Adrenal gland (tissue), 12 donors: ENCODE data around the gene EFCAB8. TPM values are rescaled to one million over a fixed set of nuclear protein-coding genes. Genes with fewer than 3 reads are reported as not detected.

Experiments used
- DNase-seq, 7 donors: peaks; one replicate each; pipeline ENCODE4 v3.0.0-alpha.2; 2019 to 2020
- H3K27ac ChIP-seq, 5 donors: fragments of 200-600 bp; sonication (generic) in 4 of 5; 1 replicate in 3 of 5; 2 replicates in 2 of 5; pipeline versions ENCODE4 v1.5.1 to v1.8.0; 2016 to 2020; ENCODE audit warnings: mild to moderate bottlenecking in 1 of 5
- H3K27me3 ChIP-seq: fragments of 200-600 bp; 2 replicates; pipeline ENCODE4 v1.8.0; 2021
- H3K36me3 ChIP-seq, 2 donors: fragments of 200-600 bp; replicated peaks in 1 of 2; 1 replicate in 1 of 2; 2 replicates in 1 of 2; pipeline versions ENCODE4 v1.5.1 to v1.8.0; 2018 to 2022
- H3K4me1 ChIP-seq, 2 donors: fragments of 200-600 bp; replicated peaks in 1 of 2; 1 replicate in 1 of 2; 2 replicates in 1 of 2; pipeline versions ENCODE4 v1.5.1 to v1.8.0; 2018 to 2021
- H3K4me3 ChIP-seq, 4 donors: fragments of 200-600 bp; sonication (generic) in 3 of 4; one replicate each; pipeline ENCODE4 v1.5.1; 2016 to 2018
- H3K9me3 ChIP-seq, 3 donors: fragments of 200-600 bp; sonication (generic) in 1 of 3; replicated peaks in 1 of 3; 1 replicate in 2 of 3; 2 replicates in 1 of 3; pipeline versions ENCODE4 v1.5.1 to v1.8.0; 2016 to 2021
- POLR2A ChIP-seq, 2 donors: fragments of 450-650 bp; IDR thresholded peaks; one replicate each; pipeline ENCODE4 v1.6.1; 2017; ENCODE audit warnings: antibody characterized with exemption in 2 of 2, mild to moderate bottlenecking in 2 of 2, moderate library complexity in 1 of 2
- whole genome bisulfite sequencing, 4 donors: extraction: QIAGEN DNeasy Blood & Tissue Kit in 2 of 4; methylation state at CpG; one replicate each; pipeline versions ENCODE4 v1.1.5 to v1.1.7; 2013 to 2017; 5-methylcytosine and 5-hydroxymethylcytosine counted together
- intact Hi-C, 2 donors: fragments of 100-400 bp; cut with DNase I; formaldehyde crosslinking; loops; one replicate each; pipeline versions ENCODE4 v1.14.1 to v1.15.0; 2022 to 2023
- polyA plus RNA-seq, 3 donors: library from polyadenylated mRNA; stranded (reverse); fragments of 200-250 nt in 2 of 3; fragments of 350-450 nt in 1 of 3; fragmentation: Illumina TruSeq in 1 of 3; extraction: RNeasy Lipid Tissue Mini Kit (QIAGEN cat#74804) in 1 of 3; gene quantifications; one replicate each; pipeline ENCODE4 v1.2.3, GENCODE V29; 2013 to 2014
- total RNA-seq, 9 donors: library from RNA; depleted of rRNA in 4 of 9; stranded (reverse); fragments of >200 nt in 4 of 9; fragments of 120-200 nt in 1 of 9; fragmentation: NEBNext Ultra II Directional in 1 of 9; extraction: Animal tissue kit (Norgen Biotek cat#: 25700) in 1 of 9; gene quantifications; one replicate each; pipeline versions ENCODE4 v1.1.0 to v1.2.4, GENCODE V29; 2013 to 2023
- TF ChIP-seq, protein P1 (sequence below), 6 experiments: fragments of 450-650 bp in 4 of 6; fragments of 200-600 bp in 2 of 6; sonication (generic) in 1 of 6; IDR thresholded peaks; 1 replicate in 5 of 6; 2 replicates in 1 of 6; pipeline versions ENCODE4 v1.5.1 to v1.8.0; 2016 to 2021; ENCODE audit warnings: antibody characterized with exemption in 6 of 6, mild to moderate bottlenecking in 2 of 6, moderate library complexity in 1 of 6
- donor health status: healthy with polysubstance abuse.
- donor health status: Bipolar disorder and iron deficiency.
- donor health status: DM: yes; HTN: yes; CAD: no.
- donor health status: DM: no; HTN: no; CAD: no.
- donor health status: DM: no; HTN: no; CAD: no.
- donor health status: DM: yes; HTN: yes; CAD: no.

The EFCAB8 gene
- total and polyA plus RNA-seq, 12 donors: 0.03 to 0.40 (median 0.06) TPM; not detected in 8

DNA sequence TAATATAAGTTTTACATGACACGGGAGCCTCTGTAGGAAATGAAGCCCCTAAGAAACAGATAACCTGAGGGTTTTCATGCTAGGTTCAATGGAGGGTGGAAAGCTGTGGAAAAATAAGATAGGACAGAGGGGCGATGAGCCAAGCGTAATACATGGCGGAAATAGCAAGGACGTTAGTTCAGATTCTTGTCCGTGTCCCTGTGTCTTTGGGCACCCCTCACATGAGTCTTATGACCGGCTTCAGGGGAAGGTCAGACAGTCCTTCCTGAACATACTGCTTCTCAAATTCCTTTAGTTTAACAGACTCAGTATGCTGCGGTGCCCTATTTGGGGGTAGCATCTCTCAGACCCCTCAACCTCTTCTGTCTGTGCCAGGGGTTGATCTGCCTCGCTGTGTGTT is 20.8 kb downstream of the EFCAB8 start:
- no peak for DNase-seq
- TF ChIP-seq POLR2A (IDR thresholded peaks at IDR 0.05): no peak
- TF ChIP-seq, protein P1, sequence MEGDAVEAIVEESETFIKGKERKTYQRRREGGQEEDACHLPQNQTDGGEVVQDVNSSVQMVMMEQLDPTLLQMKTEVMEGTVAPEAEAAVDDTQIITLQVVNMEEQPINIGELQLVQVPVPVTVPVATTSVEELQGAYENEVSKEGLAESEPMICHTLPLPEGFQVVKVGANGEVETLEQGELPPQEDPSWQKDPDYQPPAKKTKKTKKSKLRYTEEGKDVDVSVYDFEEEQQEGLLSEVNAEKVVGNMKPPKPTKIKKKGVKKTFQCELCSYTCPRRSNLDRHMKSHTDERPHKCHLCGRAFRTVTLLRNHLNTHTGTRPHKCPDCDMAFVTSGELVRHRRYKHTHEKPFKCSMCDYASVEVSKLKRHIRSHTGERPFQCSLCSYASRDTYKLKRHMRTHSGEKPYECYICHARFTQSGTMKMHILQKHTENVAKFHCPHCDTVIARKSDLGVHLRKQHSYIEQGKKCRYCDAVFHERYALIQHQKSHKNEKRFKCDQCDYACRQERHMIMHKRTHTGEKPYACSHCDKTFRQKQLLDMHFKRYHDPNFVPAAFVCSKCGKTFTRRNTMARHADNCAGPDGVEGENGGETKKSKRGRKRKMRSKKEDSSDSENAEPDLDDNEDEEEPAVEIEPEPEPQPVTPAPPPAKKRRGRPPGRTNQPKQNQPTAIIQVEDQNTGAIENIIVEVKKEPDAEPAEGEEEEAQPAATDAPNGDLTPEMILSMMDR (IDR thresholded peaks at IDR 0.05): no peak
- WGBS, 4 donors: 79 to 88% (median 83%) methylated on average over 9 of the region's 9 CpGs
- Histone ChIP-seq H3K4me1 (no peaks in the 10 kb centered on the region), H3K9me3 (no peaks in the 10 kb centered on the region), H3K27me3 (no peaks in the 10 kb centered on the region), H3K27ac (no peak overlapping the region), H3K4me3 (no peak overlapping the region), H3K36me3 (no peaks in the 10 kb centered on the region)
- intact Hi-C loops: no loop called here

DNA sequence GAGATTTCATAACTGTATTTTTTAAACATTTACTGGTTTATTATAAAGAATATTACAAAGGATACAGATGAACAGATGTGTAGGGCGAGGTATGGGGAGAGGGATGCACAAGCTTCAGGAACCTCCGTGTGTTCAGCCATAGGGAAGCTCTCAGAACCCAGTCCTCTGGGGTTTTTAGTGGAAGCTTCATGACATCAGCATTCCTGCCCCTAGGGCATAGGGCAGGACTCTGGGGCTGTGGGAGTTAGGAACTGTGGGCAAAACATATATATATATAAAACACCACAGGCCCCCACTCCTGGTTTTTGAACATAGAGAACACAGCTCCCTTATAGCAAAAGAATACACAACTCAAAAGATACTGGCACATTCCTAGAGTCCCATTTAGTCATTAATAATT is 21.9 kb downstream of the EFCAB8 start:
- TF ChIP-seq POLR2A (IDR thresholded peaks at IDR 0.05): no peak
- TF ChIP-seq, protein P1 (IDR thresholded peaks at IDR 0.05): no peak
- Histone ChIP-seq H3K9me3 (no peaks in the 10 kb centered on the region), H3K27me3 (no peaks in the 10 kb centered on the region), H3K27ac (no peak overlapping the region), H3K4me3 (no peak overlapping the region), H3K36me3 (no peaks in the 10 kb centered on the region), H3K4me1 (no peaks in the 10 kb centered on the region)
- no peak for DNase-seq
- 76 to 89% (median 84%) methylated on average over 2 of the region's 2 CpGs for WGBS, 4 donors
- intact Hi-C loops: no loop called here

DNA sequence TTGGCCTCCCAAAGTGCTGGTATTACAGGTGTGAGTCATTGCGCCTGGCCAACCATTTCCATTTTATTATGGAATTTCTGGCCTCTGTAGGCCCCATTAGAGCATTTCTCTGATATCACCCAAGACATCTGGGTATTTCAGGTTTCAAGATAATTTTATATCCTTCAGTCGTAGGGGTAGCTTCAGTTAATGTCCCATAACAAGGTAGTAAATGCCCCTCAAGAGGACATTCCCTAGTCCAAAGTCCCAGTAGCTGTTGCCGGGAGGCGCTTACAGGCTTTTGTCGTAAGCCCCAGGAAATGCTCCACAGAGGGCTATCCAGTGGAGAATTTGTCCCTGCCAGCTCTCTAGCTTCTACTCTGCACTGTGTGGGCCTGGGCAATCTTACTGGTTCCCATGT is 24.4 kb downstream of the EFCAB8 start:
- Histone ChIP-seq H3K9me3 (no peaks in the 10 kb centered on the region), H3K36me3 (no peaks in the 10 kb centered on the region), H3K27me3 (no peaks in the 10 kb centered on the region), H3K27ac (no peak overlapping the region), H3K4me3 (no peak overlapping the region), H3K4me1 (no peaks in the 10 kb centered on the region)
- intact Hi-C loops: no loop called here
- TF ChIP-seq, protein P1 (IDR thresholded peaks at IDR 0.05): no peak
- TF ChIP-seq POLR2A (IDR thresholded peaks at IDR 0.05): no peak
- no peak for DNase-seq
- 73 to 87% (median 85%) methylated on average over 5 of the region's 5 CpGs for WGBS, 4 donors

DNA sequence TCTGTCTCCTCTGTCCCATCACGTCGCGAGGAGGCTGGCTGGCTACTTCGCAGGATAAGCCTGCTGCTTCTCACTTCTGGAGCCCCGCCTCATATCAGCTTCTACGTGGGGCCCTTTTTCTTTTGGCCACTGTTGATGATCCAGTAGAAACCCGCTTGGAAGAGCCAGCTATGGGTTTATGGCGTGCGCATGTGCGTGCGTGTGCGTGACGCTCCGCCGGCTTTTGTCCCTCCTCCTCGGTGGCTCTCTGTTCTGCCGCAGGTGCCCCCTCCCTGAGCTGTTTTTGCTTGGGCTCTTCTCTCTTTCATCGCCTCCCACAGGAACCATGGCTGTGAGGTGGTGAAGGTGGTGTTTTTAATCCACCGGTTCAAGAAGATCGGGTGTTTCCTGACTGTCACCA is 26.5 kb downstream of the EFCAB8 start:
- Histone ChIP-seq H3K4me3 (no peak overlapping the region), H3K27me3 (no peaks in the 10 kb centered on the region), H3K36me3 (no peaks in the 10 kb centered on the region), H3K9me3 (no peaks in the 10 kb centered on the region), H3K4me1 (no peaks in the 10 kb centered on the region), H3K27ac (no peak overlapping the region)
- intact Hi-C loops: no loop called here
- TF ChIP-seq POLR2A (IDR thresholded peaks at IDR 0.05): no peak
- 90 to 94% (median 93%) methylated on average over 20 of the region's 20 CpGs for WGBS, 4 donors
- no peak for DNase-seq

DNA sequence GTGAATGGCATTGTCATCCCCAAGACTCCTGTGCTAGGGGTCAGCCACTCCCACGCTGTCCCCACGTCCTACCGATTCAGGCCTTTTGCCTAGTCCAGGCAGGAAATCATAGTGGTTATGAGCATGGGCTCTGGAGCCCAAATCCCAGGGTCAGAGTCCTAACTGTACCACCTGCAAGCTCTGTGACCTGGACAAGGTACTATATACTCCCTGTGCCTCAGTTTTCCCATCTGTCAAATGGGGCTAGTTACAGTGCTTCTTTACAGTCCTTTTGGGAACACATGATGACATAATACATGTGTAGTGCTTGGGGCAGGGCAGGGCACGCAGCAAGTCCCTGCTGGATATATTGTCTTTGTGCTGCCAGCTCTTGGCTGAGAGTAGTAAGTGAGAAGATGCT is 27.2 kb downstream of the EFCAB8 start:
- 92 to 100% (median 94%) methylated on average over 4 of the region's 4 CpGs for WGBS, 4 donors
- Histone ChIP-seq H3K27ac (no peak overlapping the region), H3K4me3 (no peak overlapping the region), H3K9me3 (no peaks in the 10 kb centered on the region), H3K4me1 (no peaks in the 10 kb centered on the region), H3K27me3 (no peaks in the 10 kb centered on the region), H3K36me3 (no peaks in the 10 kb centered on the region)
- TF ChIP-seq, protein P1 (IDR thresholded peaks at IDR 0.05): no peak
- TF ChIP-seq POLR2A (IDR thresholded peaks at IDR 0.05): no peak
- intact Hi-C loops: no loop called here
- no peak for DNase-seq
